WTC11 (cell line): ENCODE measurements around the gene SRSF11. TPM values are rescaled to one million over a fixed set of nuclear protein-coding genes. Genes with fewer than 3 reads are reported as not detected.
"Not testable (repeated sequence)": the region's sequence is repeated elsewhere in the genome, so short reads cannot be mapped to it uniquely, and the experiment has no call there.

Source experiments
- ATAC-seq: fragments of 200-7000 bp; cut with Tn5 transposase; 2 replicates; pipeline ENCODE4 v1.10.0; 2021; ENCODE audit warnings: mild to moderate bottlenecking, moderate library complexity
- CTCF ChIA-PET: fragments of 300-600 bp; sonication (Branson Sonifier 250); formaldehyde crosslinking; loops from one replicate; lab custom pipeline; 2021; ENCODE audit warnings: antibody characterized with exemption; lab: Charles Lee
- POLR2A ChIA-PET: fragments of 350-600 bp; sonication (Branson Sonifier 250); formaldehyde crosslinking; loops from one replicate; lab custom pipeline; 2021; ENCODE audit warnings: antibody characterized with exemption; lab: Charles Lee
- DNase-seq: peaks from one replicate; pipeline ENCODE4 v3.0.0; 2021; ENCODE audit warnings: low spot score
- H3K27ac Mint-ChIP-seq: 2 replicates; pipeline ENCODE4 v1.8.0; 2021; ENCODE audit warnings: mixed read lengths
- H3K27me3 Mint-ChIP-seq: 2 replicates; pipeline ENCODE4 v1.8.0; 2021; ENCODE audit warnings: low read depth, mild to moderate bottlenecking, moderate library complexity, mixed read lengths
- H3K36me3 Mint-ChIP-seq: 2 replicates; pipeline ENCODE4 v1.8.0; 2021; ENCODE audit warnings: mixed read lengths
- H3K4me1 Mint-ChIP-seq: 2 replicates; pipeline ENCODE4 v1.8.0; 2022; ENCODE audit warnings: mixed read lengths
- H3K4me3 Mint-ChIP-seq: 2 replicates; pipeline ENCODE4 v1.8.0; 2021; ENCODE audit warnings: mild to moderate bottlenecking, moderate library complexity, mixed read lengths
- H3K9me3 Mint-ChIP-seq: 2 replicates; pipeline ENCODE4 v1.8.0; 2021; ENCODE audit warnings: mixed read lengths
- ATF2 ChIP-seq: sonication (generic); formaldehyde crosslinking; IDR thresholded peaks from 2 replicates; pipeline ENCODE4 v1.8.1; 2022; ENCODE audit warnings: low read depth, missing genetic modification reagents, borderline replicate concordance
- CBFB ChIP-seq: sonication (generic); formaldehyde crosslinking; IDR thresholded peaks from 2 replicates; pipeline ENCODE4 v1.8.1; 2022; ENCODE audit warnings: mild to moderate bottlenecking, low read depth, missing genetic modification reagents
- CDX4 ChIP-seq: fragments of 250-450 bp; sonication (Bioruptor Pico); IDR thresholded peaks from 2 replicates; pipeline ENCODE4 v1.9.0; 2021; ENCODE audit warnings: moderate library complexity, mild to moderate bottlenecking, inconsistent platforms, borderline replicate concordance
- CTCF ChIP-seq: fragments of 200-600 bp; IDR thresholded peaks from 2 replicates; pipeline ENCODE4 v1.8.0; 2022; ENCODE audit warnings: antibody characterized with exemption
- E2F1 ChIP-seq: sonication (generic); formaldehyde crosslinking; IDR thresholded peaks from 2 replicates; pipeline ENCODE4 v1.8.0; 2022; ENCODE audit warnings: mild to moderate bottlenecking, missing genetic modification reagents
- EMX1 ChIP-seq: fragments of 250-450 bp; sonication (Bioruptor Pico); IDR thresholded peaks from 2 replicates; pipeline ENCODE4 v1.8.0; 2021; ENCODE audit warnings: mild to moderate bottlenecking
- ERG ChIP-seq: fragments of 250-450 bp; sonication (Bioruptor Pico); IDR thresholded peaks from 2 replicates; pipeline ENCODE4 v1.8.0; 2021; ENCODE audit warnings: mild to moderate bottlenecking
- GRHL2 ChIP-seq: fragments of 250-450 bp; sonication (Bioruptor Pico); IDR thresholded peaks from 2 replicates; pipeline ENCODE4 v1.8.0; 2022; ENCODE audit warnings: mild to moderate bottlenecking, moderate library complexity; ENCODE audit not compliant: insufficient replicate concordance, severe bottlenecking
- IRF2 ChIP-seq: sonication (generic); formaldehyde crosslinking; IDR thresholded peaks from 2 replicates; pipeline ENCODE4 v1.8.0; 2022; ENCODE audit warnings: low read depth, missing genetic modification reagents, borderline replicate concordance
- MLX ChIP-seq: sonication (generic); formaldehyde crosslinking; IDR thresholded peaks from 2 replicates; pipeline ENCODE4 v1.8.1; 2023; ENCODE audit warnings: mild to moderate bottlenecking, missing genetic modification reagents, moderate library complexity
- NR1H2 ChIP-seq: sonication (generic); formaldehyde crosslinking; IDR thresholded peaks from 2 replicates; pipeline ENCODE4 v1.9.0; 2021; ENCODE audit warnings: mild to moderate bottlenecking, moderate library complexity, missing genetic modification reagents
- SMAD3 ChIP-seq: sonication (generic); formaldehyde crosslinking; IDR thresholded peaks from 2 replicates; pipeline ENCODE4 v1.8.0; 2022; ENCODE audit warnings: missing genetic modification reagents, mild to moderate bottlenecking, borderline replicate concordance
- USF1 ChIP-seq: sonication (generic); formaldehyde crosslinking; IDR thresholded peaks from 2 replicates; pipeline ENCODE4 v1.8.0; 2022; ENCODE audit warnings: mild to moderate bottlenecking, missing genetic modification reagents
- ZNF121 ChIP-seq: sonication (generic); formaldehyde crosslinking; IDR thresholded peaks from 2 replicates; pipeline ENCODE4 v1.8.0; 2023; ENCODE audit warnings: missing genetic modification reagents
- ZNF281 ChIP-seq: sonication (generic); formaldehyde crosslinking; IDR thresholded peaks from 2 replicates; pipeline ENCODE4 v1.8.0; 2023; ENCODE audit warnings: mild to moderate bottlenecking, missing genetic modification reagents
- ZNF317 ChIP-seq: sonication (generic); formaldehyde crosslinking; IDR thresholded peaks from 2 replicates; pipeline ENCODE4 v1.8.1; 2023; ENCODE audit warnings: low read depth, mild to moderate bottlenecking, moderate library complexity, missing genetic modification reagents, borderline replicate concordance
- ZNF423 ChIP-seq: fragments of 250-450 bp; sonication (Bioruptor Pico); IDR thresholded peaks from 2 replicates; pipeline ENCODE4 v2.1.2; 2022; ENCODE audit warnings: mild to moderate bottlenecking, moderate library complexity
- total RNA-seq: library from RNA; stranded (reverse); gene quantifications from 3 replicates; pipeline ENCODE4 v1.2.3, GENCODE V29; 2021

SRSF11 gene
- total RNA-seq, 1 experiment from 2014 or later: 193 TPM

- TF ChIP-seq ZNF423 (CRISPR knock-in tag): no peak
- TF ChIP-seq ZNF121: no peak
- TF ChIP-seq CBFB: no peak; the same call in 1 of the 2 replicates
- TF ChIP-seq IRF2 (CRISPR knock-in tag): no peak
- no peak for TF ChIP-seq E2F1 (CRISPR knock-in tag)
- no peak for TF ChIP-seq ERG
- TF ChIP-seq, all 79 proteins: peak for 24
Measured at GRCh38 chr1:70205434-70206118, 15.6 kb upstream of the SRSF11 start, which contains the start of gene LRRC40 (continued).

GRCh38 chr1:70206833-70207232 lies 14.3 kb upstream of the SRSF11 start:
- Mint-ChIP-seq H3K4me3 (peak overlapping the region; percentile 100), H3K4me1 (peaks cover 14% of the 10 kb centered on the region)
- DNase-seq, ATAC-seq, H3K27me3 Mint-ChIP-seq, H3K27ac Mint-ChIP-seq, H3K9me3 Mint-ChIP-seq, H3K36me3 Mint-ChIP-seq: not testable (repeated sequence)
- ChIA-PET CTCF (interaction anchor here (0.7 kb wide), 1 partner anchor 179 kb away, joined by 3 read pairs; no protein-coding TSS in a partner anchor), POLR2A (interaction anchor here (1.1 to 3.4 kb wide), 2 partner anchors 14 to 148 kb away, joined by 3 to 19 read pairs; partner anchors contain the start of genes ANKRD13C and SRSF11)

- DNase-seq (no peak), ATAC-seq (no peak)
- H3K4me1 Mint-ChIP-seq: peaks cover 14% of the 10 kb centered on the region
- H3K27me3 Mint-ChIP-seq: no peaks in the 10 kb centered on the region
- POLR2A ChIA-PET: interaction anchor here (3.4 kb wide), 1 partner anchor 13 kb away, joined by 19 read pairs; the partner anchor contains the start of gene SRSF11
- H3K36me3 Mint-ChIP-seq: no peaks in the 10 kb centered on the region; the same call in 1 of the 2 replicates
- no peak overlapping the region for H3K27ac Mint-ChIP-seq
- CTCF ChIA-PET: interaction anchor here (0.7 kb wide), 1 partner anchor 179 kb away, joined by 3 read pairs; no protein-coding TSS in a partner anchor
- H3K9me3 Mint-ChIP-seq: no peaks in the 10 kb centered on the region
- H3K4me3 Mint-ChIP-seq: peak overlapping the region; percentile 100
- no peak for TF ChIP-seq CTCF
- TF ChIP-seq GRHL2: no peak
- no peak for TF ChIP-seq ATF2 (CRISPR knock-in tag)
- no peak for TF ChIP-seq USF1
- TF ChIP-seq ZNF281: no peak
- no peak for TF ChIP-seq ZNF317 (CRISPR knock-in tag)
- TF ChIP-seq CDX4: no peak
- no peak for TF ChIP-seq SMAD3 (CRISPR knock-in tag)
- no peak for TF ChIP-seq EMX1 (CRISPR knock-in tag)
- no peak for TF ChIP-seq MLX (CRISPR knock-in tag)
- no peak for TF ChIP-seq NR1H2 (CRISPR knock-in tag)
Measured at GRCh38 chr1:70207492-70207891, 13.7 kb upstream of the SRSF11 start.
